Activated naive CD8-positive, alpha-beta T cell (primary cell): Measurements from ENCODE around the gene MGST3.
A peak's percentile ranks its signal among the peaks of the same experiment; 100 is the strongest.
"Not testable (repeated sequence)": the region's sequence is repeated elsewhere in the genome, so short reads cannot be mapped to it uniquely, and the experiment has no call there.

Experiments used
- H3K27ac Mint-ChIP-seq: one replicate; pipeline ENCODE4 v1.8.0; 2021; ENCODE audit warnings: mixed read lengths
- H3K27me3 Mint-ChIP-seq: one replicate; pipeline ENCODE4 v1.8.0; 2021; ENCODE audit warnings: mixed read lengths
- H3K36me3 Mint-ChIP-seq: one replicate; pipeline ENCODE4 v1.8.0; 2021; ENCODE audit warnings: mixed read lengths
- H3K4me1 Mint-ChIP-seq: one replicate; pipeline ENCODE4 v1.8.0; 2021; ENCODE audit warnings: low read depth, mixed read lengths
- H3K4me3 Mint-ChIP-seq: one replicate; pipeline ENCODE4 v1.8.0; 2021; ENCODE audit warnings: mild to moderate bottlenecking, mixed read lengths
- H3K9me3 Mint-ChIP-seq: one replicate; pipeline ENCODE4 v1.8.0; 2021; ENCODE audit warnings: low read depth, mixed read lengths

MGST3 gene

GRCh38 chr1:165661703-165662102 lies 30.7 kb downstream of the MGST3 start:
- H3K4me3 Mint-ChIP-seq = no peak overlapping the region
- H3K4me1 Mint-ChIP-seq = peaks cover 3% of the 10 kb centered on the region
- no peak overlapping the region for H3K27ac Mint-ChIP-seq
- no peaks in the 10 kb centered on the region for H3K36me3 Mint-ChIP-seq
- H3K27me3 Mint-ChIP-seq = no peaks in the 10 kb centered on the region
- no peaks in the 10 kb centered on the region for H3K9me3 Mint-ChIP-seq

GRCh38 chr1:165662186-165662585 lies 31.2 kb downstream of the MGST3 start:
- H3K36me3 Mint-ChIP-seq = no peaks in the 10 kb centered on the region
- H3K9me3 Mint-ChIP-seq = no peaks in the 10 kb centered on the region
- no peaks in the 10 kb centered on the region for H3K27me3 Mint-ChIP-seq
- H3K4me3 Mint-ChIP-seq = no peak overlapping the region
- H3K4me1 Mint-ChIP-seq = peaks cover 3% of the 10 kb centered on the region
- peak overlapping the region; percentile 19 for H3K27ac Mint-ChIP-seq

GRCh38 chr1:165666152-165666825 lies 35.3 kb downstream of the MGST3 start:
- H3K27ac Mint-ChIP-seq = no peak overlapping the region
- H3K4me1 Mint-ChIP-seq = peaks cover 3% of the 10 kb centered on the region
- no peaks in the 10 kb centered on the region for H3K27me3 Mint-ChIP-seq
- no peak overlapping the region for H3K4me3 Mint-ChIP-seq
- H3K9me3 Mint-ChIP-seq = no peaks in the 10 kb centered on the region
- H3K36me3 Mint-ChIP-seq = no peaks in the 10 kb centered on the region

- no peaks in the 10 kb centered on the region for H3K27me3 Mint-ChIP-seq
- H3K36me3 Mint-ChIP-seq = peaks cover 3% of the 10 kb centered on the region
Observed at GRCh38 chr1:165668184-165668583, 37.1 kb downstream of the MGST3 start.

GRCh38 chr1:165671526-165671925 lies 40.5 kb downstream of the MGST3 start:
- Mint-ChIP-seq H3K9me3 (no peaks in the 10 kb centered on the region), H3K4me3 (no peak overlapping the region), H3K4me1 (peaks cover 2% of the 10 kb centered on the region), H3K36me3 (peaks cover 12% of the 10 kb centered on the region), H3K27ac (no peak overlapping the region), H3K27me3 (no peaks in the 10 kb centered on the region)

More at GRCh38 chr1:165668184-165668583, 37.1 kb downstream of the MGST3 start:
- Mint-ChIP-seq H3K27ac (no peak overlapping the region), H3K4me3 (no peak overlapping the region), H3K9me3 (no peaks in the 10 kb centered on the region), H3K4me1 (peaks cover 3% of the 10 kb centered on the region)

- H3K9me3 Mint-ChIP-seq = no peaks in the 10 kb centered on the region
- H3K36me3 Mint-ChIP-seq = peaks cover 18% of the 10 kb centered on the region
- no peak overlapping the region for H3K4me3 Mint-ChIP-seq
- H3K27me3 Mint-ChIP-seq = no peaks in the 10 kb centered on the region
- peaks cover 16% of the 10 kb centered on the region for H3K4me1 Mint-ChIP-seq
- no peak overlapping the region for H3K27ac Mint-ChIP-seq
Observed at GRCh38 chr1:165674599-165674998, 43.6 kb downstream of the MGST3 start.

GRCh38 chr1:165675794-165676193 lies 44.8 kb downstream of the MGST3 start:
- Mint-ChIP-seq H3K4me3 (no peak overlapping the region), H3K36me3 (peaks cover 18% of the 10 kb centered on the region), H3K9me3 (no peaks in the 10 kb centered on the region), H3K27me3 (no peaks in the 10 kb centered on the region), H3K4me1 (peaks cover 17% of the 10 kb centered on the region), H3K27ac (no peak overlapping the region)

GRCh38 chr1:165678509-165678908 lies 47.5 kb downstream of the MGST3 start:
- Mint-ChIP-seq H3K27ac (peak overlapping the region; percentile 73), H3K27me3 (no peaks in the 10 kb centered on the region), H3K36me3 (peaks cover 20% of the 10 kb centered on the region), H3K9me3 (no peaks in the 10 kb centered on the region), H3K4me1 (peaks cover 17% of the 10 kb centered on the region), H3K4me3 (no peak overlapping the region)

GRCh38 chr1:165679282-165680036 lies 48.4 kb downstream of the MGST3 start:
- Mint-ChIP-seq H3K27ac (peak overlapping the region; percentile 73), H3K36me3 (peaks cover 23% of the 10 kb centered on the region), H3K4me1 (peaks cover 19% of the 10 kb centered on the region), H3K27me3 (no peaks in the 10 kb centered on the region), H3K4me3 (no peak overlapping the region), H3K9me3 (no peaks in the 10 kb centered on the region)

- peaks cover 26% of the 10 kb centered on the region for H3K4me1 Mint-ChIP-seq
- peaks cover 21% of the 10 kb centered on the region for H3K36me3 Mint-ChIP-seq
- H3K4me3 Mint-ChIP-seq = no peak overlapping the region
- no peaks in the 10 kb centered on the region for H3K9me3 Mint-ChIP-seq
- H3K27ac Mint-ChIP-seq = no peak overlapping the region
- H3K27me3 Mint-ChIP-seq = no peaks in the 10 kb centered on the region
Observed at GRCh38 chr1:165680303-165680702, 49.3 kb downstream of the MGST3 start.

GRCh38 chr1:165680773-165681172 lies 49.7 kb downstream of the MGST3 start:
- not testable (repeated sequence) for H3K27me3 Mint-ChIP-seq, H3K9me3 Mint-ChIP-seq, H3K4me3 Mint-ChIP-seq, H3K27ac Mint-ChIP-seq
- Mint-ChIP-seq H3K4me1 (peaks cover 30% of the 10 kb centered on the region), H3K36me3 (peaks cover 19% of the 10 kb centered on the region)

- no peaks in the 10 kb centered on the region for H3K27me3 Mint-ChIP-seq
- no peak overlapping the region for H3K4me3 Mint-ChIP-seq
- peak overlapping the region; percentile 18 for H3K27ac Mint-ChIP-seq
- H3K36me3 Mint-ChIP-seq = peaks cover 21% of the 10 kb centered on the region
- peaks cover 44% of the 10 kb centered on the region for H3K4me1 Mint-ChIP-seq
- H3K9me3 Mint-ChIP-seq = no peaks in the 10 kb centered on the region
Observed at GRCh38 chr1:165683848-165684485, 52.9 kb downstream of the MGST3 start.

GRCh38 chr1:165686121-165686970 lies 55.3 kb downstream of the MGST3 start:
- Mint-ChIP-seq H3K4me3 (no peak overlapping the region), H3K27me3 (no peaks in the 10 kb centered on the region), H3K27ac (peak overlapping the region; percentile 69), H3K36me3 (peaks cover 19% of the 10 kb centered on the region), H3K4me1 (peaks cover 44% of the 10 kb centered on the region), H3K9me3 (no peaks in the 10 kb centered on the region)

- H3K4me3 Mint-ChIP-seq = no peak overlapping the region
- no peaks in the 10 kb centered on the region for H3K27me3 Mint-ChIP-seq
- peaks cover 22% of the 10 kb centered on the region for H3K36me3 Mint-ChIP-seq
- peak overlapping the region; percentile 69 for H3K27ac Mint-ChIP-seq
- peaks cover 51% of the 10 kb centered on the region for H3K4me1 Mint-ChIP-seq
- H3K9me3 Mint-ChIP-seq = no peaks in the 10 kb centered on the region
Observed at GRCh38 chr1:165686971-165687433, 56.0 kb downstream of the MGST3 start.
